Transverse colon (tissue), 4 donors: ENCODE data around the gene LILRB2. TPM values are rescaled to one million over a fixed set of nuclear protein-coding genes. Genes with fewer than 3 reads are reported as not detected.

Source experiments
- DNase-seq: peaks from one replicate; pipeline ENCODE4 v3.0.0-alpha.2; 2019
- H3K27ac ChIP-seq, 4 donors: fragments of 200-600 bp; sonication (generic); 2 replicates each; pipeline ENCODE4 v1.5.1; 2016 to 2018; ENCODE audit warnings: inconsistent platforms in 4 of 4
- H3K27me3 ChIP-seq: fragments of 200-600 bp; sonication (generic); 2 replicates; pipeline ENCODE4 v1.5.1; 2017; ENCODE audit warnings: inconsistent platforms
- H3K36me3 ChIP-seq, 4 donors: fragments of 200-600 bp; sonication (generic); 2 replicates each; pipeline ENCODE4 v1.5.1; 2017 to 2019; ENCODE audit warnings: inconsistent platforms in 4 of 4
- H3K4me1 ChIP-seq, 4 donors: fragments of 200-600 bp; sonication (generic); 2 replicates each; pipeline ENCODE4 v1.5.1; 2017 to 2020; ENCODE audit warnings: inconsistent platforms in 4 of 4
- H3K4me3 ChIP-seq, 4 donors: fragments of 200-600 bp; sonication (generic); 1 replicate in 1 of 4; 2 replicates in 3 of 4; pipeline versions ENCODE4 v1.5.1 to v1.6.1; 2017 to 2019; ENCODE audit warnings: inconsistent platforms in 4 of 4
- H3K9me3 ChIP-seq, 2 donors: fragments of 200-600 bp; sonication (generic); 2 replicates each; pipeline ENCODE4 v1.5.1; 2017 to 2019; ENCODE audit warnings: inconsistent platforms in 2 of 2
- EP300 ChIP-seq: sonication (generic); formaldehyde crosslinking; IDR thresholded peaks from one replicate; pipeline ENCODE4 v1.6.1; 2017; ENCODE audit warnings: antibody characterized with exemption, low read depth
- POLR2A ChIP-seq: fragments of 450-650 bp; IDR thresholded peaks from one replicate; pipeline ENCODE4 v1.6.1; 2016; ENCODE audit warnings: antibody characterized with exemption, mild to moderate bottlenecking, moderate library complexity
- POLR2AphosphoS5 ChIP-seq, 3 donors: sonication (generic); formaldehyde crosslinking; IDR thresholded peaks; one replicate each; pipeline ENCODE4 v1.6.1; 2016; ENCODE audit warnings: antibody characterized with exemption in 3 of 3
- WGBS, 2 donors: methylation state at CpG; one replicate each; pipeline ENCODE4 v1.1.5; 2018; ENCODE audit warnings: low coverage in 1 of 2; 5-methylcytosine and 5-hydroxymethylcytosine counted together
- in situ Hi-C, 4 donors: fragments of 200-750 bp; cut with MboI; loops; one replicate each; pipeline versions ENCODE4 v1.15.0 to v1.15.1; 2017; ENCODE audit warnings: low sequenced_read_pairs in 3 of 4, low pct_ligation_motif_present in 1 of 4, low pct_unique_long_range_greater_than_20kb in 1 of 4
- intact Hi-C: fragments of 100-400 bp; cut with DNase I; formaldehyde crosslinking; loops from one replicate; pipeline ENCODE4 v1.15.1; 2023; ENCODE audit warnings: low total_unique reads
- total RNA-seq, 4 donors: library from RNA; depleted of rRNA; stranded (reverse); fragments of >200 nt; gene quantifications; one replicate each; pipeline ENCODE4 v1.1.0, GENCODE V29; 2016
- TF ChIP-seq, protein P1 (sequence below), 5 experiments: fragments of 200-600 bp in 3 of 5; fragments of 450-650 bp in 2 of 5; sonication (generic) in 3 of 5; IDR thresholded peaks; 1 replicate in 2 of 5; 2 replicates in 3 of 5; pipeline ENCODE4 v1.5.1; 2016 to 2017; ENCODE audit warnings: antibody characterized with exemption in 5 of 5, inconsistent platforms in 3 of 5, mild to moderate bottlenecking in 2 of 5, moderate library complexity in 1 of 5

The LILRB2 gene
- total RNA-seq, 4 donors from 2014 or later = 1.6 to 3.4 (median 2.1) TPM

DNA sequence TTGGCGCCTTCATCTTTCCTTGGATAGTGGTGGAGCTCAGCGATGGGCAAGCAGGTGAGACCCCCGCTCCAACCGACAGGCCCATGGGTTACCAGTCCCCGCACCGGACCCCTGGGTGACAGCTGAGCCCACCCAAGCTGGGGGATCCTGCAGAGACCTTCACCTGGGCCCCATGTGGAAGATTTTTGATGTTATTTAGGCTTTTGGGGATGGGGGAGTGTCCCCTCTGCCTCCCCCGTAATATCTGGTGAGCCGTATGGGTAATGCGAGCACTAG lies 37.0 kb upstream of the LILRB2 start:
- WGBS, 2 donors = 80 to 95% methylated on average over 1 to 9 of the region's 9 CpGs
- H3K9me3 ChIP-seq = no peaks in the 10 kb centered on the region
- no peak overlapping the region for H3K4me3 ChIP-seq
- H3K27me3 ChIP-seq = no peaks in the 10 kb centered on the region
- in situ Hi-C loops (no loop called here), intact Hi-C loops (no loop called here)
- H3K27ac ChIP-seq = no peak overlapping the region
- TF ChIP-seq, protein P1, sequence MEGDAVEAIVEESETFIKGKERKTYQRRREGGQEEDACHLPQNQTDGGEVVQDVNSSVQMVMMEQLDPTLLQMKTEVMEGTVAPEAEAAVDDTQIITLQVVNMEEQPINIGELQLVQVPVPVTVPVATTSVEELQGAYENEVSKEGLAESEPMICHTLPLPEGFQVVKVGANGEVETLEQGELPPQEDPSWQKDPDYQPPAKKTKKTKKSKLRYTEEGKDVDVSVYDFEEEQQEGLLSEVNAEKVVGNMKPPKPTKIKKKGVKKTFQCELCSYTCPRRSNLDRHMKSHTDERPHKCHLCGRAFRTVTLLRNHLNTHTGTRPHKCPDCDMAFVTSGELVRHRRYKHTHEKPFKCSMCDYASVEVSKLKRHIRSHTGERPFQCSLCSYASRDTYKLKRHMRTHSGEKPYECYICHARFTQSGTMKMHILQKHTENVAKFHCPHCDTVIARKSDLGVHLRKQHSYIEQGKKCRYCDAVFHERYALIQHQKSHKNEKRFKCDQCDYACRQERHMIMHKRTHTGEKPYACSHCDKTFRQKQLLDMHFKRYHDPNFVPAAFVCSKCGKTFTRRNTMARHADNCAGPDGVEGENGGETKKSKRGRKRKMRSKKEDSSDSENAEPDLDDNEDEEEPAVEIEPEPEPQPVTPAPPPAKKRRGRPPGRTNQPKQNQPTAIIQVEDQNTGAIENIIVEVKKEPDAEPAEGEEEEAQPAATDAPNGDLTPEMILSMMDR (IDR thresholded peaks at IDR 0.05) = no peak
- TF ChIP-seq EP300 = no peak
- no peak for TF ChIP-seq POLR2AphosphoS5 (IDR thresholded peaks at IDR 0.05)
- TF ChIP-seq POLR2A = no peak
- DNase-seq = no peak
- no peaks in the 10 kb centered on the region for H3K4me1 ChIP-seq
- H3K36me3 ChIP-seq = no peaks in the 10 kb centered on the region

- Histone ChIP-seq H3K36me3 (no peaks in the 10 kb centered on the region), H3K9me3 (no peaks in the 10 kb centered on the region), H3K27ac (no peak overlapping the region), H3K4me1 (no peaks in the 10 kb centered on the region), H3K27me3 (no peaks in the 10 kb centered on the region), H3K4me3 (no peak overlapping the region)
- in situ Hi-C loops (no loop called here), intact Hi-C loops (no loop called here)
- DNase-seq = no peak
- TF ChIP-seq, protein P1 (IDR thresholded peaks at IDR 0.05) = no peak
- no peak for TF ChIP-seq POLR2AphosphoS5 (IDR thresholded peaks at IDR 0.05)
- TF ChIP-seq EP300 = no peak
- TF ChIP-seq POLR2A = no peak
- 46 to 84% methylated on average over 7 to 29 of the region's 29 CpGs for WGBS, 2 donors
Measured at GRCh38 chr19:54317108-54317964, 36.4 kb upstream of the LILRB2 start.

- Histone ChIP-seq H3K4me1 (no peaks in the 10 kb centered on the region), H3K4me3 (no peak overlapping the region), H3K27ac (no peak overlapping the region), H3K9me3 (no peaks in the 10 kb centered on the region), H3K36me3 (no peaks in the 10 kb centered on the region), H3K27me3 (no peaks in the 10 kb centered on the region)
- TF ChIP-seq, protein P1 (IDR thresholded peaks at IDR 0.05) = no peak
- TF ChIP-seq POLR2A = no peak
- no peak for TF ChIP-seq EP300
- TF ChIP-seq POLR2AphosphoS5 (IDR thresholded peaks at IDR 0.05) = no peak
- intact Hi-C loops (no loop called here), in situ Hi-C loops (no loop called here)
- no peak for DNase-seq
- WGBS, 2 donors = 40 to 58% methylated on average over 8 to 11 of the region's 11 CpGs
Measured at GRCh38 chr19:54316746-54317107, 35.8 kb upstream of the LILRB2 start.

GRCh38 chr19:54315956-54316355 lies 35.0 kb upstream of the LILRB2 start:
- peaks cover 4% of the 10 kb centered on the region for H3K27me3 ChIP-seq
- no peak for DNase-seq
- TF ChIP-seq POLR2AphosphoS5 (IDR thresholded peaks at IDR 0.05) (no peak), POLR2A (no peak), EP300 (no peak)
- TF ChIP-seq, protein P1 (IDR thresholded peaks at IDR 0.05) = no peak
- no peaks in the 10 kb centered on the region for H3K36me3 ChIP-seq
- no peak overlapping the region for H3K4me3 ChIP-seq
- WGBS, 2 donors = 77 to 85% methylated on average over 4 to 10 of the region's 10 CpGs
- no peak overlapping the region for H3K27ac ChIP-seq
- intact Hi-C loops (no loop called here), in situ Hi-C loops (no loop called here)
- no peaks in the 10 kb centered on the region for H3K9me3 ChIP-seq
- no peaks in the 10 kb centered on the region for H3K4me1 ChIP-seq
